H9 (cell line): Measurements from ENCODE around the gene ZNF629. TPM values are rescaled to one million over a fixed set of nuclear protein-coding genes. Genes with fewer than 3 reads are reported as not detected.

Experiments used
- DNase-seq: peaks from one replicate; pipeline ENCODE4 v3.0.0-alpha.2; 2017
- H2AFZ ChIP-seq: one replicate; pipeline ENCODE4 v1.6.1; 2013; ENCODE audit warnings: mild to moderate bottlenecking, low read length, control low read depth, moderate library complexity
- H2AK5ac ChIP-seq: 2 replicates; pipeline ENCODE4 v1.6.1; 2013; ENCODE audit warnings: low read length, control low read depth, mixed read lengths; ENCODE audit not compliant: insufficient read length
- H2BK120ac ChIP-seq: one replicate; pipeline ENCODE4 v1.6.1; 2013; ENCODE audit warnings: low read depth, mild to moderate bottlenecking, low read length, control low read depth, inconsistent platforms; ENCODE audit not compliant: poor library complexity, severe bottlenecking
- H2BK12ac ChIP-seq: 2 replicates; pipeline ENCODE4 v1.6.1; 2013; ENCODE audit warnings: low read length, control low read depth, mixed read lengths, low read depth; ENCODE audit not compliant: insufficient read length
- H2BK15ac ChIP-seq: 2 replicates; pipeline ENCODE4 v1.6.1; 2013; ENCODE audit warnings: low read depth, low read length, control low read depth
- H2BK20ac ChIP-seq: one replicate; pipeline ENCODE4 v1.6.1; 2013; ENCODE audit warnings: low read depth, mild to moderate bottlenecking, low read length, control low read depth, inconsistent platforms; ENCODE audit not compliant: poor library complexity, severe bottlenecking
- H2BK5ac ChIP-seq: 2 replicates; pipeline ENCODE4 v1.6.1; 2013; ENCODE audit warnings: low read length, control low read depth, mixed read lengths; ENCODE audit not compliant: insufficient read length
- H3K14ac ChIP-seq: 2 replicates; pipeline ENCODE4 v1.6.1; 2013; ENCODE audit warnings: low read length, control low read depth; ENCODE audit not compliant: insufficient read depth
- H3K18ac ChIP-seq: 2 replicates; pipeline ENCODE4 v1.6.1; 2013; ENCODE audit warnings: low read depth, mild to moderate bottlenecking, mixed read lengths, low read length, control low read depth; ENCODE audit not compliant: insufficient read length
- H3K23ac ChIP-seq: 2 replicates; pipeline ENCODE4 v1.6.1; 2013; ENCODE audit warnings: low read length, control low read depth, mixed read lengths, low read depth; ENCODE audit not compliant: insufficient read length
- H3K23me2 ChIP-seq: 2 replicates; pipeline ENCODE4 v1.6.1; 2013; ENCODE audit warnings: low read depth, mild to moderate bottlenecking, mixed read lengths, low read length, control low read depth; ENCODE audit not compliant: insufficient read length, poor library complexity, severe bottlenecking
- H3K27ac ChIP-seq: 2 replicates; pipeline ENCODE4 v1.5.1; 2013; ENCODE audit warnings: low read length, control low read depth, mixed read lengths, low read depth; ENCODE audit not compliant: insufficient read length
- H3K27me3 ChIP-seq: 2 replicates; pipeline ENCODE4 v1.6.1; 2013; ENCODE audit warnings: low read length, control low read depth, inconsistent platforms; ENCODE audit not compliant: insufficient read depth
- H3K4ac ChIP-seq: 2 replicates; pipeline ENCODE4 v1.6.1; 2013; ENCODE audit warnings: low read depth, mild to moderate bottlenecking, control low read depth, inconsistent platforms, low read length, moderate library complexity
- H3K4me1 ChIP-seq: 2 replicates; pipeline ENCODE4 v1.6.1; 2013; ENCODE audit warnings: low read length, control low read depth, inconsistent platforms; ENCODE audit not compliant: insufficient read depth
- H3K4me2 ChIP-seq: 2 replicates; pipeline ENCODE4 v1.6.1; 2013; ENCODE audit warnings: low read length, control low read depth, mixed read lengths; ENCODE audit not compliant: insufficient read length, insufficient read depth
- H3K56ac ChIP-seq: 2 replicates; pipeline ENCODE4 v1.6.1; 2013; ENCODE audit warnings: low read depth, mild to moderate bottlenecking, mixed read lengths, low read length, control low read depth; ENCODE audit not compliant: insufficient read length
- H3K79me1 ChIP-seq: 2 replicates; pipeline ENCODE4 v1.6.1; 2013; ENCODE audit warnings: low read depth, mild to moderate bottlenecking, moderate library complexity, low read length, control low read depth, inconsistent platforms; ENCODE audit not compliant: insufficient read depth, poor library complexity, severe bottlenecking
- H3K79me2 ChIP-seq: 2 replicates; pipeline ENCODE4 v1.6.1; 2013; ENCODE audit warnings: low read length, control low read depth, inconsistent platforms; ENCODE audit not compliant: insufficient read depth
- H3K9ac ChIP-seq: 2 replicates; pipeline ENCODE4 v1.6.1; 2013; ENCODE audit warnings: low read length, control low read depth, mixed read lengths; ENCODE audit not compliant: insufficient read length; ENCODE audit errors: extremely low read depth
- H3K9me3 ChIP-seq: one replicate; pipeline ENCODE4 v1.6.1; 2013; ENCODE audit warnings: low read depth, low read length, inconsistent platforms; ENCODE audit not compliant: control insufficient read depth
- H3T11ph ChIP-seq: one replicate; pipeline ENCODE4 v1.6.1; 2013; ENCODE audit warnings: mild to moderate bottlenecking, low read length, control low read depth, inconsistent platforms
- H4K20me1 ChIP-seq: one replicate; pipeline ENCODE4 v1.6.1; 2013; ENCODE audit not compliant: control insufficient read depth, insufficient read length, insufficient read depth
- H4K5ac ChIP-seq: 2 replicates; pipeline ENCODE4 v1.6.1; 2013; ENCODE audit warnings: low read depth, mild to moderate bottlenecking, mixed read lengths, low read length, control low read depth; ENCODE audit not compliant: insufficient read length
- H4K8ac ChIP-seq: replicated peaks from 2 replicates; pipeline ENCODE4 v1.6.1; 2013; ENCODE audit warnings: low read length, control low read depth, mixed read lengths, low read depth; ENCODE audit not compliant: insufficient read length
- H4K91ac ChIP-seq: 2 replicates; pipeline ENCODE4 v1.6.1; 2013; ENCODE audit warnings: low read depth, mild to moderate bottlenecking, moderate library complexity, mixed read lengths, low read length, control low read depth; ENCODE audit not compliant: insufficient read length
- H3K27ac Mint-ChIP-seq, 3 experiments: 2 replicates in 2 of 3; 3 replicates in 1 of 3; pipeline ENCODE4 v1.8.0; 2020 to 2021; ENCODE audit warnings: mixed read lengths in 3 of 3, mild to moderate bottlenecking in 1 of 3, moderate library complexity in 1 of 3
- H3K27me3 Mint-ChIP-seq: 2 replicates; pipeline ENCODE4 v1.8.0; 2021; ENCODE audit warnings: low read depth, mild to moderate bottlenecking, moderate library complexity, mixed read lengths
- H3K36me3 Mint-ChIP-seq, 3 experiments: 2 replicates in 2 of 3; 3 replicates in 1 of 3; pipeline ENCODE4 v1.8.0; 2020 to 2021; ENCODE audit warnings: low read depth in 3 of 3, mixed read lengths in 3 of 3; ENCODE audit not compliant: insufficient read depth in 1 of 3
- H3K4me1 Mint-ChIP-seq, 2 experiments: 2 replicates each; pipeline ENCODE4 v1.8.0; 2020; ENCODE audit warnings: mixed read lengths in 2 of 2
- H3K4me3 Mint-ChIP-seq, 2 experiments: 2 replicates in 1 of 2; 3 replicates in 1 of 2; pipeline ENCODE4 v1.8.0; 2020 to 2021; ENCODE audit warnings: mild to moderate bottlenecking in 2 of 2, mixed read lengths in 2 of 2, moderate library complexity in 1 of 2
- H3K9me3 Mint-ChIP-seq, 2 experiments: 2 replicates in 1 of 2; 3 replicates in 1 of 2; pipeline ENCODE4 v1.8.0; 2020; ENCODE audit warnings: mild to moderate bottlenecking in 2 of 2, mixed read lengths in 2 of 2, moderate library complexity in 1 of 2
- WGBS: extraction: QIAGEN DNeasy Blood & Tissue Kit; methylation state at CpG from one replicate; pipeline ENCODE4 v1.1.7; 2013; ENCODE audit warnings: missing lambda C conversion rate, low lambda C conversion rate, mixed read lengths; ENCODE audit not compliant: insufficient read length; ENCODE audit errors: extremely low coverage; 5-methylcytosine and 5-hydroxymethylcytosine counted together
- total RNA-seq: library from RNA; stranded (reverse); gene quantifications from 2 replicates; pipeline ENCODE4 v1.2.1, GENCODE V29; 2021
- TF ChIP-seq, protein P1 (sequence below): fragments of 200-600 bp; sonication (generic); conservative IDR thresholded peaks from 3 replicates; pipeline ENCODE4 v1.8.0; 2021; ENCODE audit warnings: antibody characterized with exemption, mild to moderate bottlenecking

The ZNF629 gene
- total RNA-seq, 1 experiment from 2014 or later, result 20.0 TPM

DNA sequence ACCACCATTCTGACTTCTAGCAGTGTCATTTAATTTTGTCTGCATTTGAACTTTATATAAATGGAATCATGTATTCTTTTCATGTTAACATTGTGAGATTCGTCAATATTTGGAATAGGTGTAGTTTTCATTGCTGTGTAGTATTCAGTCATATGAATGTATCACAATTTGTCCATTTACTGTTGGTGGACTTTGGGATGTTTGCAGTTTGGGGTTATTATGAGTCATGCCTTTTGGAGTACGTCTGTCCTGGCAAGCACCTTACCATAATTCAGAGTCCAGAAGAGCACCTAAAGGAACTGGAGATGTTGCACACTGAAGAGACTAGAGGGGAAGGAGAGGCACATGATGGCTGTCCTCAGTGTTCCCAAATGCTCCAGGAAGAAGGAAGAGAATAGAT, 41.9 kb downstream of the ZNF629 start:
- no peak for DNase-seq
- no CpG with 5 or more reads among the region's 2 CpGs for WGBS
- H3K4ac ChIP-seq, result no peak overlapping the region
- Mint-ChIP-seq H3K9me3 (peaks cover 0 to 1% of the 10 kb centered on the region in 2 experiments; a peak in 1 of 5 replicates), H3K4me1 (peaks cover 16 to 31% of the 10 kb centered on the region in 2 experiments), H3K36me3 (peaks cover 0 to 44% (median 27%) of the 10 kb centered on the region in 3 experiments; a peak in 5 of 7 replicates), H3K4me3 (no peak overlapping the region), H3K27me3 (no peaks in the 10 kb centered on the region), H3K27ac (no peak overlapping the region)
- no peak overlapping the region for H2AK5ac ChIP-seq
- peaks cover 5% of the 10 kb centered on the region for H3K23me2 ChIP-seq
- H4K91ac ChIP-seq, result no peak overlapping the region
- no peak overlapping the region for H2BK120ac ChIP-seq
- no peak overlapping the region for H3K4me2 ChIP-seq
- peaks cover 2% of the 10 kb centered on the region for H3K79me1 ChIP-seq
- TF ChIP-seq, protein P1, sequence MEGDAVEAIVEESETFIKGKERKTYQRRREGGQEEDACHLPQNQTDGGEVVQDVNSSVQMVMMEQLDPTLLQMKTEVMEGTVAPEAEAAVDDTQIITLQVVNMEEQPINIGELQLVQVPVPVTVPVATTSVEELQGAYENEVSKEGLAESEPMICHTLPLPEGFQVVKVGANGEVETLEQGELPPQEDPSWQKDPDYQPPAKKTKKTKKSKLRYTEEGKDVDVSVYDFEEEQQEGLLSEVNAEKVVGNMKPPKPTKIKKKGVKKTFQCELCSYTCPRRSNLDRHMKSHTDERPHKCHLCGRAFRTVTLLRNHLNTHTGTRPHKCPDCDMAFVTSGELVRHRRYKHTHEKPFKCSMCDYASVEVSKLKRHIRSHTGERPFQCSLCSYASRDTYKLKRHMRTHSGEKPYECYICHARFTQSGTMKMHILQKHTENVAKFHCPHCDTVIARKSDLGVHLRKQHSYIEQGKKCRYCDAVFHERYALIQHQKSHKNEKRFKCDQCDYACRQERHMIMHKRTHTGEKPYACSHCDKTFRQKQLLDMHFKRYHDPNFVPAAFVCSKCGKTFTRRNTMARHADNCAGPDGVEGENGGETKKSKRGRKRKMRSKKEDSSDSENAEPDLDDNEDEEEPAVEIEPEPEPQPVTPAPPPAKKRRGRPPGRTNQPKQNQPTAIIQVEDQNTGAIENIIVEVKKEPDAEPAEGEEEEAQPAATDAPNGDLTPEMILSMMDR, result no peak
- no peak overlapping the region for H3K56ac ChIP-seq
- no peak overlapping the region for H2BK20ac ChIP-seq
- no peak overlapping the region for H3K14ac ChIP-seq
- H3K9me3 ChIP-seq, result no peaks in the 10 kb centered on the region
- H2BK5ac ChIP-seq, result no peak overlapping the region
- H3K9ac ChIP-seq, result no peak overlapping the region
- H3K18ac ChIP-seq, result no peak overlapping the region
- H2BK15ac ChIP-seq, result no peak overlapping the region
- no peaks in the 10 kb centered on the region for H3K4me1 ChIP-seq
- no peak overlapping the region for H4K8ac ChIP-seq
- H2AFZ ChIP-seq, result no peak overlapping the region
- H4K20me1 ChIP-seq, result no peaks in the 10 kb centered on the region
- H3K27me3 ChIP-seq, result no peaks in the 10 kb centered on the region
- H3T11ph ChIP-seq, result no peak overlapping the region
- no peak overlapping the region for H3K27ac ChIP-seq
- no peak overlapping the region for H2BK12ac ChIP-seq
- no peak overlapping the region for H3K23ac ChIP-seq
- peaks cover 4% of the 10 kb centered on the region; the same call in 1 of the 2 replicates for H3K79me2 ChIP-seq
- no peak overlapping the region for H4K5ac ChIP-seq
